SK-N-SH (cell line): Measurements from ENCODE around the gene THEMIS2.

Experiments used
- CHD2 ChIP-seq: fragments of 150-350 bp; IDR thresholded peaks from 2 replicates; pipeline ENCODE4 v1.6.1; 2018; ENCODE audit warnings: low read length; ENCODE audit not compliant: partially characterized antibody
- POLR2AphosphoS5 ChIP-seq: IDR thresholded peaks from 2 replicates; pipeline ENCODE4 v1.6.1; 2012; ENCODE audit warnings: low read depth, low read length
- RXRA ChIP-seq: IDR thresholded peaks from 2 replicates; pipeline ENCODE4 v1.4.0; 2012; ENCODE audit warnings: low read depth, mild to moderate bottlenecking, borderline replicate concordance
- SIN3A ChIP-seq: IDR thresholded peaks from 2 replicates; pipeline ENCODE4 v1.6.1; 2012; ENCODE audit warnings: low read depth, mild to moderate bottlenecking, low read length, moderate library complexity, borderline replicate concordance
- SMC3 ChIP-seq: IDR thresholded peaks from 2 replicates; pipeline ENCODE4 v1.6.1; 2012; ENCODE audit warnings: low read depth, low read length, improper control_type of control experiment
- TF ChIP-seq, protein P1 (sequence below): IDR thresholded peaks from 2 replicates; pipeline ENCODE4 v1.6.1; 2012; ENCODE audit warnings: mild to moderate bottlenecking, low read depth, low read length, moderate library complexity
- TF ChIP-seq, protein P2 (sequence below): fragments of 200-600 bp; sonication (generic); IDR thresholded peaks from 2 replicates; pipeline ENCODE4 v1.6.1; 2017; ENCODE audit warnings: antibody characterized with exemption, mild to moderate bottlenecking, moderate library complexity
- TF ChIP-seq, protein P3 (sequence below): IDR thresholded peaks from 2 replicates; pipeline ENCODE4 v1.4.0; 2012; ENCODE audit warnings: low read depth

DNA sequence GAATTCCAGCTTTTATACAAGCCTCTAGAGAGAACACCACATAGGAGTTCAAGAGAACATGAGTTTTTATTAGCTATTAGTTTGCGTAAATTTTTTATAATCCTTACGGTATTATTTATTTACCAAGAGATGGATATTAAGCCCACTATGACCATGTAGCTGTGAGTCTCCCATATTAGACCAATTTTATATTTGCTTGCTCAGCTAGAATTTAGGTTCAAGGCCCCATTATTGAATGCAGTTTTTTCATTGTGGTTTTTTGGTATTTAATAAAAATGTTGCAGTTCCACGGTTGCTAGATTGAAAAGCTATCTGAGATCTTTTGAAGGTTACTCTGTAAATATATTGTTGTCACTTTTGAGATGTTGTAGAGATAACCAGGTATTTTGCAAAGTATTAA lies 38.9 kb upstream of the THEMIS2 start:
- TF ChIP-seq CHD2 (no peak), POLR2AphosphoS5 (no peak), SIN3A (no peak), SMC3 (no peak), RXRA (no peak)
- TF ChIP-seq, protein P1, sequence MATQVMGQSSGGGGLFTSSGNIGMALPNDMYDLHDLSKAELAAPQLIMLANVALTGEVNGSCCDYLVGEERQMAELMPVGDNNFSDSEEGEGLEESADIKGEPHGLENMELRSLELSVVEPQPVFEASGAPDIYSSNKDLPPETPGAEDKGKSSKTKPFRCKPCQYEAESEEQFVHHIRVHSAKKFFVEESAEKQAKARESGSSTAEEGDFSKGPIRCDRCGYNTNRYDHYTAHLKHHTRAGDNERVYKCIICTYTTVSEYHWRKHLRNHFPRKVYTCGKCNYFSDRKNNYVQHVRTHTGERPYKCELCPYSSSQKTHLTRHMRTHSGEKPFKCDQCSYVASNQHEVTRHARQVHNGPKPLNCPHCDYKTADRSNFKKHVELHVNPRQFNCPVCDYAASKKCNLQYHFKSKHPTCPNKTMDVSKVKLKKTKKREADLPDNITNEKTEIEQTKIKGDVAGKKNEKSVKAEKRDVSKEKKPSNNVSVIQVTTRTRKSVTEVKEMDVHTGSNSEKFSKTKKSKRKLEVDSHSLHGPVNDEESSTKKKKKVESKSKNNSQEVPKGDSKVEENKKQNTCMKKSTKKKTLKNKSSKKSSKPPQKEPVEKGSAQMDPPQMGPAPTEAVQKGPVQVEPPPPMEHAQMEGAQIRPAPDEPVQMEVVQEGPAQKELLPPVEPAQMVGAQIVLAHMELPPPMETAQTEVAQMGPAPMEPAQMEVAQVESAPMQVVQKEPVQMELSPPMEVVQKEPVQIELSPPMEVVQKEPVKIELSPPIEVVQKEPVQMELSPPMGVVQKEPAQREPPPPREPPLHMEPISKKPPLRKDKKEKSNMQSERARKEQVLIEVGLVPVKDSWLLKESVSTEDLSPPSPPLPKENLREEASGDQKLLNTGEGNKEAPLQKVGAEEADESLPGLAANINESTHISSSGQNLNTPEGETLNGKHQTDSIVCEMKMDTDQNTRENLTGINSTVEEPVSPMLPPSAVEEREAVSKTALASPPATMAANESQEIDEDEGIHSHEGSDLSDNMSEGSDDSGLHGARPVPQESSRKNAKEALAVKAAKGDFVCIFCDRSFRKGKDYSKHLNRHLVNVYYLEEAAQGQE = no peak
- TF ChIP-seq, protein P2, sequence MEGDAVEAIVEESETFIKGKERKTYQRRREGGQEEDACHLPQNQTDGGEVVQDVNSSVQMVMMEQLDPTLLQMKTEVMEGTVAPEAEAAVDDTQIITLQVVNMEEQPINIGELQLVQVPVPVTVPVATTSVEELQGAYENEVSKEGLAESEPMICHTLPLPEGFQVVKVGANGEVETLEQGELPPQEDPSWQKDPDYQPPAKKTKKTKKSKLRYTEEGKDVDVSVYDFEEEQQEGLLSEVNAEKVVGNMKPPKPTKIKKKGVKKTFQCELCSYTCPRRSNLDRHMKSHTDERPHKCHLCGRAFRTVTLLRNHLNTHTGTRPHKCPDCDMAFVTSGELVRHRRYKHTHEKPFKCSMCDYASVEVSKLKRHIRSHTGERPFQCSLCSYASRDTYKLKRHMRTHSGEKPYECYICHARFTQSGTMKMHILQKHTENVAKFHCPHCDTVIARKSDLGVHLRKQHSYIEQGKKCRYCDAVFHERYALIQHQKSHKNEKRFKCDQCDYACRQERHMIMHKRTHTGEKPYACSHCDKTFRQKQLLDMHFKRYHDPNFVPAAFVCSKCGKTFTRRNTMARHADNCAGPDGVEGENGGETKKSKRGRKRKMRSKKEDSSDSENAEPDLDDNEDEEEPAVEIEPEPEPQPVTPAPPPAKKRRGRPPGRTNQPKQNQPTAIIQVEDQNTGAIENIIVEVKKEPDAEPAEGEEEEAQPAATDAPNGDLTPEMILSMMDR = no peak
- TF ChIP-seq, protein P3, sequence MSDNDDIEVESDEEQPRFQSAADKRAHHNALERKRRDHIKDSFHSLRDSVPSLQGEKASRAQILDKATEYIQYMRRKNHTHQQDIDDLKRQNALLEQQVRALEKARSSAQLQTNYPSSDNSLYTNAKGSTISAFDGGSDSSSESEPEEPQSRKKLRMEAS = no peak
